ENCODE measurements around the gene DOCK2.
"Not testable (repeated sequence)": the region's sequence is repeated elsewhere in the genome, so short reads cannot be mapped to it uniquely, and the experiment has no call there.

The DOCK2 gene

DNA sequence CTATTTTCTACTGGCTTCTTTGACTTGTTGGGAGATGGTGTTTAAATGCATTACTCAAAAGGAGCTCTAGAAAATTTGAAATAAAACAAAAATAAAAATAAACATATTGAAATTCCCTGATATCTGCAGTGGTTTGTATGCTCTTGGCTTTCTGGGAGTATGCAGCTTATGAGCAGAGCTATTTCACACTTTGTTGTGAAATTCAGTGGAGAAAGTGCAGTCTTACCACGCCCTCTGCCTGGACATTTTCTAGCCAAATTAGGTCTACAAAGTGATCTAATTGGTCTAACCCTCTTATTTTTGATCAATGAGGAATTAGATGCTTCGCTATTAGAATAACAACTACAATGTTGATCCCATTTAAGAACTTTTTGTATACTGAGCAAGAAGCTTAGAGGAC is 276.4 kb downstream of the DOCK2 start:
- no peak for DNase-seq

DNA sequence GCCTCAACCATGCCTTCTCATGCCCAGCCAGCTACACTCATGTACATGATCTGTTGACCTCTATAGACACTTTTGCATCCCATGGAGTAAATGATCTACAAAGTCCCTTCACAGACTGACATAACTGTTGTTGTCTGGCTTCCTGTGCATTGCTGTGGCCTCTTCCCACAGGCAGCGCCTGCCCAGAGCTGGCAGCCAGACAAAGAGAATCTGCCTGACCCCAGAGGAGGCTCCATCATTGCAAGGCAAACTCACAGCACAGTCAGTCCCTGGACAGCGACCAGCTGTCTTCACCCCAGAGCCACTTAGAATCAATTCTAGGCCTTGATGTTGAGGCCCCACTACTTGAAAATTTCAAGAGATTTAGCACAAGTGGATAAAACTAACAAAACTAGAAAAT is 277.7 kb downstream of the DOCK2 start:
- DNase-seq: no peak

GRCh38 chr5:169917500-169917899 is 280.4 kb downstream of the DOCK2 start:
- DNase-seq: no peak

- DNase-seq: no peak
Observed at GRCh38 chr5:169918228-169918627, 281.2 kb downstream of the DOCK2 start.

GRCh38 chr5:169920474-169920873 is 283.4 kb downstream of the DOCK2 start:
- no peak for DNase-seq

- no peak for DNase-seq
Observed at GRCh38 chr5:169921384-169921783, 284.3 kb downstream of the DOCK2 start.

DNA sequence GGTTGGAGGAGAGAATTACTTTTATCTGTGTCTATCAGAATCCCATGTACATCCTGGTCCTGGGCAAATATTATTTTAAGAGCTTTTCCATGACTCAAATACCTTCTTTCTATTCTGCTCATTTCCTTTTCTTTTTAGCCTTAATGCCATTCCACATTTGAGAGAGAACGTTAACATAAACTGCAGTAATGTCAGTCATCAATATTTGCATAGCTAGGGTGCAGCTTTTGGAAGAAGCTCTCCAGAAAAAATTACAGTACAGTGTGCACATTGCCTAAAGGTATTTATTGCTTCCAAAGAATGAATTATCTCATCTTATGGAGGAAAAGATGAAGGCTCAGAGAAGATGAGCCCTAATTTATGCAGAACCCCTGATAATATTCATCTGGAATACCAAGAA is 284.9 kb downstream of the DOCK2 start:
- DNase-seq: no peak

DNA sequence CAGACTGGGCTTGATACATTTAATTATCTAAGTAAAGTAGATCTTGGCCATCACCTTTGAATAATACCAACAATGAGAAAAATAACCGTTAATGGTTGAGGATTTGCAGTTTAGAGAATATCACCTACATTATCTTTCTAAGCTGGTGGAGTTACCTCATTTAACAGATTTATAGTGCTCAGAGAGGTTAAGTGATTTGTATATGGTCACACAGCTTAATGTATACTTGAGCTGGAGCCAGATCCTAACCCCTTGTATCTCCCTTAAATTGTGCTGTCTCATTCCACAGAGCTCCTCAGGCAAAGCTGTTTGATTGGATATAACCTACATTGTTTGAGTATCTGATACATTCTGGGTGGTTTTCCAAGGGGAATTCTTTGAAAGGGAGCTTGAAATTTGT is 285.4 kb downstream of the DOCK2 start:
- DNase-seq: no peak

GRCh38 chr5:169923988-169924387 is 286.9 kb downstream of the DOCK2 start:
- DNase-seq: no peak

- no peak for DNase-seq
Observed at GRCh38 chr5:169933127-169933526, 296.1 kb downstream of the DOCK2 start.

DNA sequence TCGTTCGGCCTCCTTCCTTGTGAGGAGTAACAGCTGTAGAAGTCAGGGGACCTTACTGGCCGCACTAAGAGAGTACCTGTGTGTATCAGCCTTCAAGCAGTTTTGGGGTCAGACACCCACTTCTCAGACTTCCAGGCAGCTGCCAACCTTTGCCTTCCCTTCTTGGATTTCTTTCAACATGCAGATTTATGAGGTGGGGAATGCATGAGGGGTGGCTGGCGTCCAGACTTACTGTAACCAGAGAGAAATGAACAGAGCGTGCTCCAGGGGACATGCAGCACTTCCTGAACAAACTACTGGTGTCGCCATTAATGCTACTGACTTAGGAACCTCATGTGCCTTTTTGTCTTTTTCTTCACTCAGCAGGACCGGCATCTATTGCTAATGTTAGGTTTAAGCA is 296.5 kb downstream of the DOCK2 start:
- no peak for DNase-seq

DNA sequence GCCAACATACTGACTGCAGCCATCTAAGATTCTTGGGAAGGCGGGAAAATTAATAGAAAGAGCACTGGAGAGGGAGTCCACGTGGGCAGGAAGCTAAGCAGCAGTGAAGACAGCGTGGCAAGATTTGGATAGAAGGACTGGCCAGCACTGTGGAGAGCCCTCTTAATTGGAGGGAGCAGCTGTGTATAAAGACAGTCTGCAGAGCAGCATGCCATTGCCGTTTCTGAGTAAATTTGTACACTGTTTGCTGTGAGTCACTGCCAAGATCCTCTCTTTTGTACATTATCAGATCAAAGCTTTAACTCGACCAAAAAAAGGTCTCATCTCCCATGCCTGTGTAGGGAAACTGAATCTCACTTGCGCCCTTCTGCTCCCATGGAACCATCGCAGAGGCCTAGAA is 297.9 kb downstream of the DOCK2 start:
- DNase-seq: no peak

GRCh38 chr5:169935762-169936161 is 298.7 kb downstream of the DOCK2 start:
- no peak for DNase-seq

DNA sequence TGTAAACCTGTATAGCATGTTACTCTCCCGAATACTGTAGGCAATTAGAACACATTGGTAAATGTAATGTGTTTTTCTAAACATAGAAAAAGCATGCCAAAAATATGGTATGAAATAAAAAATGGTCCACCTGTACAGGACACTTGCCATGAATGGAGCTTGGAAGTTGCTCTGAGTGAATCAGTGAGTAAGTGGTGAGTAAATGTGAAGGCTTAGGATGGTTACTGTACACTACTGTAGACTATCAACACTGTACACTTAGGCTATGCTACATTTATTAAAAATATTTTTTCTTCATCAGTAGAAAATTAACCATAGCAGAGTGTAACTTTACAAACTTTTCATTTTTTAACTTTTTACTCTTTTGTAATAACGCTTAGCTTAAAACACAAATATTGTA is 301.4 kb downstream of the DOCK2 start:
- no peak for DNase-seq

- DNase-seq: no peak
Observed at GRCh38 chr5:169939731-169940130, 302.7 kb downstream of the DOCK2 start.

DNA sequence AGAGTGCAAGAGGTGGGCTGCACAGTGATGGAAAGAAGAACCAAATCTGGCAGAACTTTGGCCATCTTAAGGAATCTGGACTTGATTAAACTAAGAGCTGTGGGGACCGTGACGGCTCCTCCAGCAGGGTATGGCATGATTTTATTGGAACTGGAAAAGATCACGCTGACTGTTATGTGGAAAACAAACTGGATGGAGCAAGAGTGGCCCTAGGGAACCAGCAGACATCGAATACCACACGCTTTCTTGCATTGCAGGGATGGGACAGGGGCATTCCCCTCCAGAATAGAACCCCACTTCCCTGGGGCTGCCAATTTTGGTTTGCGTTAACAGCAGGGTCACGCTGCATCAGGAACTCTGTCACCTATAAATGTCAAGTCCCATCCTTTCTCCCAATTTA is 304.5 kb downstream of the DOCK2 start:
- no peak for DNase-seq

DNA sequence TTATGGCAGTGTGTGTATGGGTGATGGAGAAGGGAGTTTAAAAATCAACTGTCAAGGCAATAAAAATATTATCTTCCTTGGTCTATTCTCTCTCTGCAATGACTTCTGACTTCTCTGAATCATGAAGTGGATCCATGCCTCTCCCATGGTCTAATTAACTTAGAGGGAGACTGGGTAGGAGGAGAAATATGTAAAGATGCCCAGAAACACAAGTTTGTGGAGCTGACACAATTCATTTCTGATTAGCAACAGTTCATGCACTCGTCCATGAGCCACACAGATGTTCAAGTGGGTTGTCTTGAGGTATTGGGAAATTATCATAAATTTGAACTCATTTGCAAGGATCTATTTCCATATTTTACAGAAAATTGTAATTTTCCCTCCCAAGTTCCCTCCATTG is 305.1 kb downstream of the DOCK2 start:
- no peak for DNase-seq

DNA sequence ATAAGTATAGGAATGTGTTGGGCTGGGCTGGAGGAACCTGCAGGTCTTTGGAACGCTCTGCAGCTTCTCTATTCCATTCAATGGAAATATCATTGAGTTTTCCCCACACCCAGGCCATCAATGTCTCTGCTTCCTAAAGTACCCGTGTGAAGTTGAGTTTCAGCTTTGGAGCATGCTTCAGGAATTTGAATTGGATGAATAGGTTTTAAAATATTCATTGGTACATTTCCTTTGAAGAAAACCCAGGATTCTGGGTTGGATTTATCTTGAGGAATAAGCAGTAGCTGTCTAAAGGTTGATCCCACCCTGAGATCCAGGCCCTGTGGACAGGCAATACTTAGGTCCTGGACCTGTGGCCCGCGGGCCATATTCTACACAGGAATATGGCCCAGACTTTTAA is 306.0 kb downstream of the DOCK2 start:
- no peak for DNase-seq

DNA sequence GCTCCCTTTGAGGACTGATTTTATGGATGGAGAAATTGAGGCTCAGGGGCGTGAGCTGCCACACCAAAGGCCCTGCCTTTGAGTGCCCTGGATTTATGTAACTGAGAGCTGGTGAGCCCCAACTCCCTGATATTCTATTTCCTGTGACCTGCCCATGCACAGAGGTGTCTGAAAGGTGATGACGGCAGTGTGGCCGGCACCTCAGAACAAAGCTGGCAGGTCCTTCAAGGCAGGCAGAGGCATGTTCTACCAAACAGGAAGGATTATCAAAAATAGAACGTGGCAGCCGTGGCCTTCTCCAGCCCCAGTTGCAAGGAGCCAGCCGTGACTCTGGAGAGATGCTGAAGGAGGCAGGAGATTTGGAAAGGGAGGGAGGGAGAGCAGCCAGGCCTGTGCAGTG is 307.0 kb downstream of the DOCK2 start:
- DNase-seq: no peak

DNA sequence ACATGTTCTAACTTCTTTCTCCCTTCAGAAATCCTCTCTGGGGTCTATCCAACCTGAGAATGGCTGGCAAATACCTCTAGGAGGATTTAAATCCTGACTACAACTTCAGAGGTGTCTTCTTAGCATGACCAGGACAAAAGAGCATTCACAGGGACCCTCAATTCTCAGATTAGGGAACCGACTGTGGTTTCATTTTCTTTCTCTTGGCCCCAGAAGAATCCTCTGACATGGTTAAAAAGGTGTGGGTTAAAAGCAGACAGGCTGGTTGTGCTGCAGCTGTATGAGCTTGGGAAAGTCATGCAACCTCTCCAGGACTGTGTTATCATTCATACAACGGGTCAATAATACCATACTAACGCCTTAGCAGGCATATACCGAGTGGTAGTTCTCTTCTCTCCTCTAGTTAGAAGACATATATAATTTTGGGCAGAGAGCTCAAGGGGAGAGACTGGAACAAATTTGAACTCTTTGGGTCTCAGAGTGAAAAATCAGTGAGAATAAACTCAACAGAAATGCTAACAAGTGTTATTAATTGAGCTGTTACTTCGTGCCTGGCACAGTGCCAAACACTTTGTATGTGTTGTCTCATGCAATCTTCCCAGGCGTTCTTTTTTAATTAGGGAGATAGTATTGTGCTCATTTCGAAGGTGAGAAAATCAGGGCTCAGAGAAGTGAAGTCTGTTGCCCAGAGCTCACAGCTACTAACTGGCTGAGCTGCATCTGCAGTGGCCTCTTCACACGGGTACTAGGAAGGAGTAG is 308.0 kb downstream of the DOCK2 start:
- no peak for DNase-seq

DNA sequence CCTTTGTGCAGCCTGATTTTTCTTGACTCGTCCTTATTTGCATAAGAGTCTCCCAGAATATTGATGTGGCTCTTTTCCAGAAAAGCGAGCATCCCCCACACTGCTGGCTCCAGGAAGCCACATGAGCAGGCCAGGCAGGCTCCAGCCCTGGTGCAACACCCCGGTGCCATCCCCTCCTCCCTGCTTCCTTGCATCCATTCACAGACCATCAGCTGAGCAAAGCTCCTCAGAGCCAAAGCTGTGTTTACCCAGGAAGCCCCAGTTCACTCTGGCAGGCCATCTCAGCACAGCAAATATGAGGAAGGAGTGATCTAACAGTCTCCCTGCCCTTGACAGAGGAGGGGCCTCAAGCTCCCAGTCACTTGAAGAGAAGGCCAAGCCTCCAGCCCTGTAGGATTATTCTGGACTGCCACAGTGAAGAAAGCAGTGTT is 308.8 kb downstream of the DOCK2 start:
- no peak for DNase-seq

- DNase-seq: no peak
Observed at GRCh38 chr5:169946743-169947295, 309.7 kb downstream of the DOCK2 start.

- no peak for DNase-seq
Observed at GRCh38 chr5:169950333-169950732, 313.3 kb downstream of the DOCK2 start.

GRCh38 chr5:169953196-169953595 is 316.1 kb downstream of the DOCK2 start:
- DNase-seq: not testable (repeated sequence)

DNA sequence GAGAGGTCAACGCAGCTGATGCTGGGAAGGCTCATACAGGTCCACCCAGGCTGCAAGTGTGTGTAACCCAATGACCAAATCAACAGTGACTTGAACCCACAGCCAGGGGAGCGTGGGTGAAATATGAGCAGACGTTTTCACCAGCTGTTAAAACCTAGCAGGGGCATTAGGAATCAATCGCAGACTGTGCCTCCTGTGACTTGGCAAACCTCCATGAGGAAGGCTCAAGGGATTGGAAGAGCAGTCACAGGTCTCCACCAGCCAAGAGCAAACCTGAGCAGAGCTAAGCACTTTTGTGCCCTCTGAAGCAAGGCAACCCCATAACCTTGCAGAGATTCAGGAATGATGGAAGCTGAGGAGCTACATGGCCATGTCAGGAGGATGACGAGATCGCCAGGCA is 317.7 kb downstream of the DOCK2 start:
- DNase-seq: no peak
